ENCODE measurements around the gene SH2D1A. TPM values are rescaled to one million over a fixed set of nuclear protein-coding genes. Genes with fewer than 3 reads are reported as not detected.

The SH2D1A gene
- total RNA-seq, 1 donor = 5.9 TPM

DNA sequence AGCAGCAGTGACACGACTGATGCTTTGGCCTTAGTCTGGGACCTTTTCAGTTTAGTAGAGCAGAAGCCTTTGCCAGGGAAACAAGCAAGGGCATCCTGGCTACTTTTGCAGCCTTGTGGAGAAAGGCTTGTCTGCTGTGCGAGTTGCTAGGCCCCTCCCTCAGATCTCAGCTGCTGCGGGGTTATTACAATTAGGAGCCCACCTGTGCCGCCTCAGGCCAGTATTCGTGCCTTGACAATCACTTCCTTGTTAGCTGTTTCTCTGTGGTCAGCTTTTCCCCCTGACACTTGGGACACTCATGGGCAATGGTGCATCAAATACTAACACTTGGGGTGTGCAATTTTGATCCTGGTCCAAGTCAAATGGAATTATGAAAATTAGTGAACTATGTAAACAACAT, 67.9 kb downstream of the SH2D1A start:
- DNase-seq (ENCODE audit: low read depth in 2 of 3, low spot score in 2 of 3) = no peak

GRCh38 chrX:124415115-124415800, 68.9 kb downstream of the SH2D1A start:
- no peak for DNase-seq (ENCODE audit: low read depth in 2 of 3, low spot score in 2 of 3)

DNA sequence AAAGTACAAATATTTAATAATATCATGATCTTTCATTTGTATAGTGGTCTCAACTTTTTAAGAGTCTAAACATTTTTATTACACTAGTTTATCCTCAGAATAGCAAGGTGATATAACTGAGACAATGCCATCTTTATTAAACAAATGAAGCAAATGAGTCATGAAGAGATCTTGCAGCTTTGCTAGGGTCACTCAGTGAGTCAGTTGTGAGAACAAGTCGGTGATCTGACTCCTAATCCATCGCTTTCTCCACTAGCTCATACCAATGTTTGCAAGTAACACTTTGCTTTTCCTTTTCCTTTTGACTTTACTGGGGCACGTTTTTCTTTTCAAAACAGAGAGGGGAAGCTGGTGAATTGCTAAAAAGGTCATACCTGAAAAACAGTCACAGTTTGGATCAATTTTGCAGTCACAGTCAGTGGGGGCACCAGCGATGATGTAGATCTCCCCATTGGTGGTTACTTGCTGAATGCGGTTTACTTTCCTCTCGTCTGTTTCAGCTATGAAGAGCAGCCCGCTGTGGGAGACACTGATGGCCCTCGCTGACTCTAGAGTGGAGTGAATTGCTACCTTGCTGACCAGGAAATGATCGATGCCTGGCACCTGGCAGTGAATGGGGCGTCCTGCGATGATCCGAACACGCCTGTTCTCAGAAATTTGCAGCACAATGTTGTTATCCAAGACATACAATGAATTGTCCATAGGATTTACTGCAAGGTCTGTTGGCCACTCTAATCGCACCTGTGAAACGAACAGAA, 75.7 kb downstream of the SH2D1A start:
- no peak for DNase-seq (ENCODE audit: low read depth in 2 of 3, low spot score in 2 of 3)

Small RNA genes within 50 kb of the gene (small RNA-seq; reads per million reads assigned to genes)
- gene AL022718.1 = not detected

Other genes with a start within 250 kb of the SH2D1A start
- not detected for gene TEX13D, start 13.9 kb upstream of the SH2D1A start, total RNA-seq

Measured in hematopoietic multipotent progenitor cell (in vitro differentiated cells).